Colonic mucosa (tissue), 4 donors: ENCODE measurements around the gene DTNB. TPM values are rescaled to one million over a fixed set of nuclear protein-coding genes. Genes with fewer than 3 reads are reported as not detected.
"Not testable (repeated sequence)": the region's sequence is repeated elsewhere in the genome, so short reads cannot be mapped to it uniquely, and the experiment has no call there.

Experiments
- DNase-seq: peaks from one replicate; pipeline ENCODE4 v3.0.0-alpha.2; 2020
- H3K27ac ChIP-seq: fragments of 200-600 bp; one replicate; pipeline ENCODE4 v1.8.0; 2021
- H3K27me3 ChIP-seq: fragments of 200-600 bp; one replicate; pipeline ENCODE4 v1.8.0; 2021
- H3K36me3 ChIP-seq: fragments of 200-600 bp; one replicate; pipeline ENCODE4 v1.8.0; 2021
- H3K4me1 ChIP-seq: fragments of 200-600 bp; one replicate; pipeline ENCODE4 v1.8.0; 2021; ENCODE audit warnings: mild to moderate bottlenecking
- H3K4me3 ChIP-seq: fragments of 200-600 bp; one replicate; pipeline ENCODE4 v1.8.0; 2021
- H3K9ac ChIP-seq, 2 donors: one replicate each; pipeline ENCODE4 v1.7.0; 2013; ENCODE audit warnings: control low read depth in 2 of 2, low read depth in 2 of 2, low read length in 2 of 2
- H3K9me3 ChIP-seq: fragments of 200-600 bp; one replicate; pipeline ENCODE4 v1.8.0; 2021
- CTCF ChIP-seq: fragments of 200-600 bp; IDR thresholded peaks from one replicate; pipeline ENCODE4 v1.8.0; 2022; ENCODE audit warnings: antibody characterized with exemption, mild to moderate bottlenecking
- intact Hi-C: fragments of 100-400 bp; cut with DNase I; formaldehyde crosslinking; loops from one replicate; pipeline ENCODE4 v1.14.1; 2022
- total RNA-seq, 2 donors: library from RNA; stranded (reverse); fragmentation: NEBNext Ultra II Directional in 1 of 2; extraction: Animal tissue kit (Norgen Biotek cat#: 25700) in 1 of 2; gene quantifications; one replicate each; pipeline ENCODE4 v1.2.1, GENCODE V29; 2021
- donor health status: healthy.
- donor health status: DM: no; HTN: no; CAD: no.
- donor health status: DM: no; HTN: no; CAD: no.

Gene DTNB
- total RNA-seq, 2 donors from 2014 or later: 5.2 to 9.3 TPM

GRCh38 chr2:25606892-25607291 is 66.5 kb downstream of the DTNB start:
- no peak overlapping the region for H3K9ac ChIP-seq
- intact Hi-C loops: no loop called here
- peak; percentile 54 for TF ChIP-seq CTCF
- H3K9me3 ChIP-seq: no peaks in the 10 kb centered on the region
- no peak for DNase-seq
- no peaks in the 10 kb centered on the region for H3K36me3 ChIP-seq
- H3K4me3 ChIP-seq: no peak overlapping the region
- H3K4me1 ChIP-seq: no peaks in the 10 kb centered on the region
- H3K27ac ChIP-seq: no peak overlapping the region
- no peaks in the 10 kb centered on the region for H3K27me3 ChIP-seq

- H3K9ac ChIP-seq: no peak overlapping the region
- H3K4me3 ChIP-seq: no peak overlapping the region
- no peak overlapping the region for H3K27ac ChIP-seq
- no peaks in the 10 kb centered on the region for H3K9me3 ChIP-seq
- no peaks in the 10 kb centered on the region for H3K27me3 ChIP-seq
- H3K36me3 ChIP-seq: no peaks in the 10 kb centered on the region
- no peaks in the 10 kb centered on the region for H3K4me1 ChIP-seq
- intact Hi-C loops: no loop called here
- no peak for DNase-seq
- no peak for TF ChIP-seq CTCF
These were observed 71.0 kb downstream of the DTNB start for GRCh38 chr2:25602333-25602723.

GRCh38 chr2:25601711-25602332 is 71.6 kb downstream of the DTNB start:
- H3K36me3 ChIP-seq, H3K9ac ChIP-seq, H3K9me3 ChIP-seq, DNase-seq, H3K27ac ChIP-seq, intact Hi-C loops, H3K4me1 ChIP-seq, H3K27me3 ChIP-seq, H3K4me3 ChIP-seq: not testable (repeated sequence)

- TF ChIP-seq CTCF: no peak
- H3K27ac ChIP-seq: no peak overlapping the region
- H3K9ac ChIP-seq: no peak overlapping the region
- intact Hi-C loops: no loop called here
- no peaks in the 10 kb centered on the region for H3K36me3 ChIP-seq
- no peak for DNase-seq
- H3K27me3 ChIP-seq: no peaks in the 10 kb centered on the region
- no peaks in the 10 kb centered on the region for H3K9me3 ChIP-seq
- H3K4me1 ChIP-seq: no peaks in the 10 kb centered on the region
- no peak overlapping the region for H3K4me3 ChIP-seq
These were observed 74.5 kb downstream of the DTNB start for GRCh38 chr2:25598911-25599310.

GRCh38 chr2:25598332-25598731 is 75.0 kb downstream of the DTNB start:
- Histone ChIP-seq H3K36me3 (no peaks in the 10 kb centered on the region), H3K27ac (no peak overlapping the region), H3K9ac (no peak overlapping the region), H3K27me3 (no peaks in the 10 kb centered on the region), H3K4me1 (no peaks in the 10 kb centered on the region), H3K9me3 (no peaks in the 10 kb centered on the region), H3K4me3 (no peak overlapping the region)
- DNase-seq: no peak
- intact Hi-C loops: no loop called here
- no peak for TF ChIP-seq CTCF

- no peak for DNase-seq
- H3K4me3 ChIP-seq: no peak overlapping the region
- TF ChIP-seq CTCF: no peak
These were observed 75.5 kb downstream of the DTNB start for GRCh38 chr2:25597881-25598280.

More at GRCh38 chr2:25597881-25598280, 75.5 kb downstream of the DTNB start:
- Histone ChIP-seq H3K36me3 (no peaks in the 10 kb centered on the region), H3K4me1 (no peaks in the 10 kb centered on the region), H3K27me3 (no peaks in the 10 kb centered on the region), H3K9ac (no peak overlapping the region), H3K27ac (no peak overlapping the region), H3K9me3 (no peaks in the 10 kb centered on the region)
- intact Hi-C loops: no loop called here
